Stimulated activated CD8-positive, alpha-beta memory T cell treated with anti-CD3 and anti-CD28 coated beads, Interleukin-4, amount 100 ng/mL, for 1 hour (primary cell): Measurements from ENCODE around the gene ACIN1.

Experiments
- DNase-seq, 2 donors: peaks; one replicate each; pipeline ENCODE4 v3.0.0-alpha.2; 2020; ENCODE audit warnings: low read depth in 2 of 2, low spot score in 1 of 2

The ACIN1 gene

DNA sequence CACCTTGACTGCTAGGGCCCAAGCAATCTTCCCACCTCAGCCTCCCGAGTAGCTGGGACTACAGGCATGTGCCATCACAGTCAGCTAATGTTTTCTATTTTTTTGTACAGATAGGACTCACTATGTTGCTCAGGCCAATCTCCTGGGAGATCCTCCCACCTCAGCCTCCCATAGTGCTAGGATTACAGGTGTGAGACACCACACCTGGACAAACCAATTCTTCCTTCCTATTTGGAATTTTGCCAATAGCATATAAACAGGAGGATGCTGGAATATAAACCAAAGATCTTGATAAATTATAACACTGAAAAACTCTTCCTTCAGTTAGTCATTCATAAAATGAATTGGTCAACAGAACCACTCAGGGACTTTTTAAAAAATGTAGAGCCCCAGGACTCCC, 8.4 kb downstream of the ACIN1 start:
- no peak for DNase-seq

GRCh38 chr14:23085458-23085857, 9.5 kb downstream of the ACIN1 start:
- DNase-seq, result no peak

- DNase-seq, result no peak
Observed at GRCh38 chr14:23080474-23080873, 14.5 kb downstream of the ACIN1 start.

- DNase-seq, result no peak
Observed at GRCh38 chr14:23079716-23080115, 15.2 kb downstream of the ACIN1 start.

GRCh38 chr14:23078692-23079116, 16.2 kb downstream of the ACIN1 start:
- DNase-seq, result no peak

GRCh38 chr14:23077962-23078361, 17.0 kb downstream of the ACIN1 start:
- no peak for DNase-seq

DNA sequence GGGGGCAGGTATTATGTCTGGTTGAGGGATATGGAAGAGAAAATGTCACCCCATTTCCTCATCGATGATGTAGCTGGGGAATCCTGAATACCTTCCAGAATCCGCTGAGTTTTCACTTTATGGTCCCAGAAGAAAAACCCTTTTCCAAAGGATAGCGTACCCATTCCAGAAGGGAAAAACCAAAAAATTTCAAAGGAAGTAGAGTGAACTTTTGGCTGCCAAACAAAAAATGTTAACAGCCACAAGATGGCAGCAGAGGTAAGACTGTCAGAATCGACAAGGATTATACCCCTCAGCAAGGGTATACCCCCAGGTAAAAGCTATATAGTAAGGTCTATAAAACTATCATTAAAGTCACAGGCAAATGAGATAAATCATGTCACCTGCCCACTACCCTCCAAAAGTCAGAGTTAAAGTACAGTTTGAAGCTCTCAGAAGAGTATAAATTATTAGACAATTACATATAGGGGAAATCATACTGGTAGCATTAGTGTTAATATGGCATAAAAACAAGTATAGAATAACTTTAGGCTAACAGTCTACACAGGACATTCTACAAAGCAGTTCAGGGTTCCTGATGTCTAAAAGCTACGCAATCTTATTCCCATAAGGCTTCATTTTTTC, 18.0 kb downstream of the ACIN1 start:
- no peak for DNase-seq

GRCh38 chr14:23074906-23075305, 20.0 kb downstream of the ACIN1 start:
- no peak for DNase-seq

DNA sequence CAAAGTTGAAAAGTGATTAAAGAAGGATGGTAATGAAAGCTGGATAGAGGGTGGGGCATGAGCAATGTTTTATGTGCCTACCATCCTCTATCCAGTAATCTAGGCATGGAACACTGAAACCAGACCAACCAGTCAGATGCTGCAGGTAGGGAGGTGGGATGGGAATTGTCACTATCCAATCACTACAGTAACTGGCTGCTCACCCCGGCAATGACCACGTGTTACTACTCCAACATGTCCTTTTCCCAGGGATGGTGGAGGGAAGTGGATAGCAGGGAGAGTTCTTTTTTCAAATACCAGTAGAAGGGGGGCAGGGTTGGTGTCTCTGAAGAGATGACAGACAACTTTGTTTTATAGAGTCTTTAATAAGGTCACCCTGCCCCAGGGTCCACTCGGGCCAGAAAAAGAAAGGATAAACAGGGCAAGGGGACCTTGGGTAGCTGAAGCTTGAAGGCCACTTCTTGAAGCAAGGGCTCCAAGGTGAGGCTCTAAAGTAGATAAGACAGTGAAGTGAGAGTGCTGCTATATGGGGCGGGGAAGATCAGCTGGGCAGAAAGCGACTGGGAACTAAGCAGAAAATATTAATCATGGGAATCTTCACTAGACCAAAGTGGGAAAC, 22.9 kb downstream of the ACIN1 start:
- no peak for DNase-seq

DNA sequence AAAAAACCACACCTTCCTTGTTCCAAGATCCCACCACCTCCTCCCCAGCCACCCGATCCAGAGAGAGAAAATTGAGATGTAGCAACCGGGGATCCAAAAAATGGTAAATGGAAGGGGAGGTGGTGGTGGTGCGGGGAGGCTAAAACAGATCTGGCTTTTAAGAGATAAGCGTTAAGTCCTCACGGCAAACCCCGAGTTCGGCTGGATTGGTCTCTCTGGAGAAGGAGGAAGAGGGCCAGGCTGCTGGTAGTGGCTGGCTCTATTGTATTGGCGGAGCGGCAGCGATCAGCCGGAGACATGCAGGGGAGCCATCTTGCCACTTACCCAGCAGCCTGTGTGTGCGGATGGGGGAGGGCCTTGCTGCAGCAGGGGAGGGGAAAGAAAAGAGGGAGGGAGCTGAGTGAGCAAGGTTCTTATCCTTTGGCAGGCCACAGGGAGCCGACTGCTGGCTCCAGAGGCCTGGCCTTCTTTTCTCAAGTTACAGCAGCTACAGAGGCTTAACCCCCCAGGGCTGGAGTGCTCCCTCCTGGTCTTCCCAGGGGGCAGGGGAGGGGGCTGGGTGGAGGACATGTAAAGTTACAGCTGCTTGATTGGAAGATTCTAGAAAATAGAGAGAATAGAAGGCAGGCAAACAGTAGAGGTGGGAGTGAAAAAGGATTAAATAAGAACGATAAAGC, 23.6 kb downstream of the ACIN1 start:
- DNase-seq, result peak; percentile 28 to 43

- DNase-seq, result no peak
Observed at GRCh38 chr14:23070262-23071129, 24.4 kb downstream of the ACIN1 start.

- no peak for DNase-seq
Observed at GRCh38 chr14:23069413-23069806, 25.5 kb downstream of the ACIN1 start.

GRCh38 chr14:23068789-23069412, 26.0 kb downstream of the ACIN1 start:
- DNase-seq, result peak; percentile 27 to 37

DNA sequence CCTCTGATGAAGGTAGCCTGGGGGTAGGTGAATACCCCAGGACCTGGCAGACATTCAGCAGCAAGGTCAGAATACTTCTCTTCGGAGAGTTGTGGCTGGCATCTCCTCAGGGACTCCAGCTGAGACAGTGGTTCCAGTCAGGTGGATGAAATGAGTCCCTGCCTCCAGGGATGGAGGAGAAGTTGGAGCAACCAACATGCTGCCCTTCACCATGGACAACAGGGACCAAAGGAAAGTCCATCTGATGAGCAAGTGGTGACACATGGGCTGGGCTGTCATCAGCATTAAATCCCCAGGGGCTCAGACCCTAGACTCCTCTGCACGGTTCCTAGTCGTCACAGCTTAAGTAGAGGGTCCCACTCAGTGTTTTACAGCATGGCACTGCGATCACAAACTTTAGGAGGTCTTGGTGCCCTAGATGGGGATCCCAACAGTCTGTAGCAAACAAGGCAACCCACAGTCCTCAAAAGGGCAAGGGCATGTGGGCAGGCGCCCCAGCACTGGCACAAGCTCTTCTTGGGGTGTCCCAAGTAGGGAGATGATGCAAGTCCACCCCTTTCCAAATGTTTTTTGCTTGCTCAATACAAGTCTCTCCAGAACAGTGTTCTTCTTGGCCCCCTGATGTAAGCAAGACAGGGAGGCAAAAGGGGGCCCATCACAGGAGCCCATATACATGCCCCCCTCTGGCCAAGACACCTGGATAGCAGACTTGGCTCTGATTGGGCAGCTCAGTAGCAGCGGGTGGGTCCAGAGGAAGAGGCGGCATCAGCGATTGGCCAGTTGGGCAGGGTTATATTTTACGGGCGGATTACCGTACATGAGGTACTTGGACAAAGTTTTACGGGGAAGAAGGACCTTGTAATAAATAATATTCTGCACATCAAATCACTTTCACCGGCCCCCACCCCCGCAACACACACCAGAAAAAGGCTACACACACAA, 26.8 kb downstream of the ACIN1 start:
- DNase-seq, result no peak

DNA sequence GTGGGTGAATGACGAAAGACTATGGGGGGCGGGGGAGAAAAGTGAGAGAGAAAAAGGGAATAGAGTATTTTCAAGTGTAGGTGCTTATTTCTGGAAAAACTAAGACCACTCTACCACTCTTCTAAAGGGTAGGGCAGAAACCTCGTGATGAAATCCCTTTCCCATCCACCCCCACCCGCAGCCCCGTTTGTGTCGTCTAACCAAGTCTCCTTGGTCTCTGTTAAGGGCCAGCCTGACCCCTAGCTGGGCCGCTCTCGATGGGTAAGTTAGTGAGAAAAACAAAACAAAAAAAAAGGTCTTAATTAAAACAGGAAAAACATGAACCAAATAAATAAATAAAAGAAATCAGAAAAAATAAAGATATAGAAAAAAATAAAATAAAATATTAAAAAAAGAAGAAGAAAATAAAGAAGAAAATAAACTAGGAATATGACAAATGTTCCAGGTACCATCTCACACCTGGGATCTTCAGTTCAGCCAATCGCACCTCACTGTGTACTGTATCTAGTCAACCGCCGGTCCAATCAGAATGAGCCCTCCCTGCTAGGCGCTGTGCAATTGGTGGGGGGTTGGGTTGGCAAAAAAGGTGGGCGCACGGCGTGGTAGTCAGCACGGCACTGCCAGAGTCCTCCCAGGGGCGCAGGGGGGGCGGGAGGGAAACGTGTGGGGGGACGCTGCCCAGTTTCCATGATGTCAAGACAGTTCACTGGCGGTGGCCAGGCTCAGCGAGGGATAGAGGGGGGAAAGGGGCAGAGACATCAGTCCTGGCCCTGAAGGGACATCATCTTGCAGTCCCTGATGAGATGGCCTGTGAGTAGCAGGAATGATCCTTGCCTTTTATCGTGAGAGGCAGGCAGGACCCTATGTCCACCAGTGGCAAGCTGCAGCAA, 27.8 kb downstream of the ACIN1 start:
- DNase-seq, result no peak

- no peak for DNase-seq
Observed at GRCh38 chr14:23066368-23066767, 28.6 kb downstream of the ACIN1 start.

DNA sequence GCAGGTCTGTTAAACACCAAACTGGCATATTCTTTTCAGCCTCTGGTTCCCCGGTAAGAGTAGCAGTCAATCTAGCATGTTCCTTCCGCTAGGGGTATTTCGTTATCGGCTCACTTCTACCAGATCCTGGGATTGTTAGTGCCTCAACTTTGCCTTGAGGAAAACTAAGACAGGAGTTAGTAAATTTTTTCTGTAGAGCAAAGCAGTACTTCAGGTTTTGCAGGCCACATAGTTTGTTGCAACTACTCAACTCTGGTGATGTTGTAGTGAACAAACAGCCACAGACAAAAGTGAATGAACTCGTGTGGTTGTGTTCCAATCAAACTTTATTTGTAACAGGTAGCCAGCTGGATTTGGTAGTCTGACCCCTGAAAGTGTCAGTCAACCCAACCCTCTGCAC, 31.3 kb downstream of the ACIN1 start:
- no peak for DNase-seq

DNA sequence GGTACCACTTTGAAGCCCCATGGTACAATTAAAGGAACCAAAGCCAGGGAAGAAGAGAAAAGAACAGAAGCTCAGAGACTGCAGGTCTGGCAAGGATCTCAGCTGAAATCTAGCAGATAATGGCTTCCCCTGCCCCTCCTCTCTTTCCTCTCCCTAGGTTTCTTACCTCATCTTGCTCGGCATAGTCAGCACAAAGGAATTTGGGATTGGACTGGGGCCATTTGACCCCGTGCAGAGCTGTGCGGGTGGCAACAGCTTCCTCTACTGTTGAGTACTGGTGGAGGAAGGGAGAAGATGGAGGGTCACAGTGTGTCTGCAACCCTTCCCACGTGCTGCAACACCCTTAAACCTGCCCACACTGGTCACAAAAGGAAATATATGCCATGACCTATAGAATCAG, 32.9 kb downstream of the ACIN1 start:
- no peak for DNase-seq
